PC-3 (cell line): ENCODE measurements around the gene NDUFB6.

Experiments used
- EZH2 ChIP-seq: fragments of 300-600 bp; sonication (generic); IDR thresholded peaks from one replicate; pipeline ENCODE4 v1.6.1; 2017; ENCODE audit warnings: antibody characterized with exemption, mild to moderate bottlenecking, low read length; ENCODE audit not compliant: unreplicated experiment
- TF ChIP-seq, protein P1 (sequence below): fragments of 300-600 bp; sonication (generic); conservative IDR thresholded peaks from 2 replicates; pipeline ENCODE4 v1.5.1; 2017; ENCODE audit warnings: antibody characterized with exemption, low read depth, mild to moderate bottlenecking, low read length

DNA sequence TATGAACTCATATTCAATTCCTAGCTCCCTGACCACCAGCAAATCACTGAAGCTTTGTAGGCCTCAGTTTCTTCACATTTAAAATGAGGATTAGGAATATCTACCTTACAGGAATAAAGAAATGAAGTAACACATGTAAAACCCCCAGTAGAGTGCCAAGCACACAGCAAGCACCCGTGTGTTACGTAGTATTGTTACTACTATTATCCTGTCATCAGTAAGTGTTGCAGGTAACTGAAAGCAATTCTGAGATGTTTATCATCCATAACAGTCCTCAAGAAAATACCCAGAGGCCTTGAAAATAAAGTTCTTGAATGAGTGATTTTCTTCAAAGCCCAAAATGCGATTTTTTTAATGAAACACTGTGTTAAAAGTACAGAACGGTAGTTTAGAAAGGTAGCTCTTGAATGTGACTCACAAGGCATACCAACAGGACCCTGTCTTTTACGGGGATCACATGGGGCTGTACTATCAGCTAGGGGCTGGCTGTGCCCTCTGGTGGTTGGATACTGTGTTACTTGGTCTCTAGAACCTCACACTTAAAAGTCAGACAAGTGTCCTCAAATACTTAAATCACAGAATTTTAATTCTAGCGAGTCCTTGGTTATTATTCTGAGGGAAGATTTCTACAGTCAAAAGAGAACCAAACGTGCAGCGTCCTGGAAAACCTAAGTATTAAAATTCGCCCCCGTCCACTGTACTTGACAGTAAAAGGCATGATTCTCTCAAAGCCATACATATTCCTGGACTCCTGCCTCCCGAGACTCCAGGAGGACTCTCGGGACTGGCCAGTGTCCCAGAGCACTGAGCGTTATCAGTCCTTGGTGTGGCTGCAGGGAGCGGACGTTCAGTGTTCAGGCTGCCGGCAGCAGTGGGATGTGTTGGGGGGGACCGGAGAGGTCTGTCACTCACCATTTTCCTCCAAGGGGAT lies 725 bp downstream of the NDUFB6 start:
- TF ChIP-seq, protein P1, sequence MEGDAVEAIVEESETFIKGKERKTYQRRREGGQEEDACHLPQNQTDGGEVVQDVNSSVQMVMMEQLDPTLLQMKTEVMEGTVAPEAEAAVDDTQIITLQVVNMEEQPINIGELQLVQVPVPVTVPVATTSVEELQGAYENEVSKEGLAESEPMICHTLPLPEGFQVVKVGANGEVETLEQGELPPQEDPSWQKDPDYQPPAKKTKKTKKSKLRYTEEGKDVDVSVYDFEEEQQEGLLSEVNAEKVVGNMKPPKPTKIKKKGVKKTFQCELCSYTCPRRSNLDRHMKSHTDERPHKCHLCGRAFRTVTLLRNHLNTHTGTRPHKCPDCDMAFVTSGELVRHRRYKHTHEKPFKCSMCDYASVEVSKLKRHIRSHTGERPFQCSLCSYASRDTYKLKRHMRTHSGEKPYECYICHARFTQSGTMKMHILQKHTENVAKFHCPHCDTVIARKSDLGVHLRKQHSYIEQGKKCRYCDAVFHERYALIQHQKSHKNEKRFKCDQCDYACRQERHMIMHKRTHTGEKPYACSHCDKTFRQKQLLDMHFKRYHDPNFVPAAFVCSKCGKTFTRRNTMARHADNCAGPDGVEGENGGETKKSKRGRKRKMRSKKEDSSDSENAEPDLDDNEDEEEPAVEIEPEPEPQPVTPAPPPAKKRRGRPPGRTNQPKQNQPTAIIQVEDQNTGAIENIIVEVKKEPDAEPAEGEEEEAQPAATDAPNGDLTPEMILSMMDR, result peak; percentile 77
- TF ChIP-seq EZH2, result no peak
